HepG2 (cell line): ENCODE results near the gene HKDC1. TPM values are rescaled to one million over a fixed set of nuclear protein-coding genes. Genes with fewer than 3 reads are reported as not detected.

Experiments
- ATAC-seq: fragments of 200-7000 bp; cut with Tn5 transposase; 3 replicates; pipeline ENCODE4 v1.9.1; 2020; ENCODE audit warnings: mild to moderate bottlenecking, moderate library complexity
- BruUV-seq: library from RNA; stranded (reverse); fragments of 400-500 nt; replicated peaks from 2 replicates; lab custom pipeline; 2021; lab: Mats Ljungman, UMichigan
- CTCF ChIA-PET: fragments of 300-600 bp; formaldehyde crosslinking; extraction: SDS; loops from one replicate; lab custom pipeline; 2021; ENCODE audit warnings: low total read pairs, inconsistent platforms, low intra/inter-chr PET ratio; lab: Yijun Ruan, JAX
- POLR2A ChIA-PET: fragments of 350-600 bp; sonication (Branson Sonifier 250); formaldehyde crosslinking; loops from one replicate; lab custom pipeline; 2020; ENCODE audit warnings: antibody characterized with exemption, inconsistent platforms; lab: Yijun Ruan, JAX
- DNase-seq: peaks from one replicate; pipeline ENCODE4 v3.0.0-alpha.2; 2015; ENCODE audit warnings: low spot score
- FAIRE-seq: peaks from 3 replicates; lab custom pipeline; 2011; peaks lifted over from hg19 to GRCh38; lab: Jason Lieb, UNC
- H2AFZ ChIP-seq: one replicate; pipeline ENCODE4 v1.6.1; 2011; ENCODE audit warnings: low read length, inconsistent platforms
- H3K27ac ChIP-seq: fragments of 300-600 bp; 3 replicates; pipeline ENCODE4 v1.8.0; 2011; ENCODE audit warnings: mixed run types, mild to moderate bottlenecking, mixed read lengths, low read length, inconsistent platforms; ENCODE audit not compliant: insufficient read depth; ENCODE audit errors: extremely low read length
- H3K27me3 ChIP-seq, 2 experiments: fragments of 200-600 bp in 1 of 2; 2 replicates in 1 of 2; 3 replicates in 1 of 2; pipeline versions ENCODE4 v1.6.0 to v1.8.0; 2011; ENCODE audit warnings: low read length in 2 of 2, mild to moderate bottlenecking in 2 of 2, moderate library complexity in 2 of 2, inconsistent platforms in 1 of 2; ENCODE audit not compliant: insufficient read depth in 2 of 2, control insufficient read depth in 1 of 2
- H3K36me3 ChIP-seq, 2 experiments: fragments of 200-600 bp in 1 of 2; replicated peaks in 1 of 2; 2 replicates in 1 of 2; 3 replicates in 1 of 2; pipeline versions ENCODE4 v1.5.1 to v1.8.0; 2011; ENCODE audit warnings: low read length in 2 of 2, inconsistent platforms in 1 of 2; ENCODE audit not compliant: insufficient read depth in 2 of 2, control insufficient read depth in 1 of 2
- H3K4me1 ChIP-seq: 2 replicates; pipeline ENCODE4 v1.5.1; 2012; ENCODE audit warnings: low read length, inconsistent platforms; ENCODE audit not compliant: insufficient read depth
- H3K4me2 ChIP-seq: 2 replicates; pipeline ENCODE4 v1.6.0; 2011; ENCODE audit warnings: low read depth, low read length, inconsistent platforms
- H3K4me3 ChIP-seq, 3 experiments: fragments of 200-600 bp in 1 of 3; sonication (generic), shearing (Covaris generic) in 1 of 3; replicated peaks in 1 of 3; 2 replicates each; pipeline ENCODE4 v1.5.1; 2011 to 2016; ENCODE audit warnings: low read length in 3 of 3, inconsistent platforms in 2 of 3, low read depth in 2 of 3, mild to moderate bottlenecking in 2 of 3, control low read depth in 1 of 3, mixed read lengths in 1 of 3; ENCODE audit not compliant: insufficient read depth in 1 of 3
- H3K79me2 ChIP-seq: one replicate; pipeline ENCODE4 v1.6.1; 2011; ENCODE audit warnings: low read length, inconsistent platforms; ENCODE audit not compliant: insufficient read depth
- H3K9ac ChIP-seq: 2 replicates; pipeline ENCODE4 v1.6.0; 2011; ENCODE audit warnings: mild to moderate bottlenecking, low read depth, low read length, inconsistent platforms; ENCODE audit not compliant: insufficient read depth
- H3K9me3 ChIP-seq: 2 replicates; pipeline ENCODE4 v1.5.1; 2012; ENCODE audit warnings: mild to moderate bottlenecking, low read length
- H4K20me1 ChIP-seq: 2 replicates; pipeline ENCODE4 v1.6.0; 2011; ENCODE audit warnings: inconsistent platforms, mild to moderate bottlenecking, low read length, moderate library complexity; ENCODE audit not compliant: insufficient read depth
- CBX1 ChIP-seq: IDR thresholded peaks from one replicate; pipeline ENCODE4 v1.6.1; 2016; ENCODE audit warnings: antibody characterized with exemption, low read depth
- CREB1 ChIP-seq, 2 experiments: fragments of 450-650 bp in 1 of 2; IDR thresholded peaks; 2 replicates each; pipeline ENCODE4 v1.6.1; 2016 to 2017; ENCODE audit warnings: control low read depth in 1 of 2, mild to moderate bottlenecking in 1 of 2, missing compliant biosample characterization in 1 of 2, missing genetic modification characterization in 1 of 2
- FLYWCH1 ChIP-seq: sonication (generic); formaldehyde crosslinking; IDR thresholded peaks from 2 replicates; pipeline ENCODE4 v1.8.1; 2023; ENCODE audit warnings: mild to moderate bottlenecking, missing genetic modification reagents
- PCBP2 ChIP-seq: fragments of 200-400 bp; formaldehyde crosslinking; optimal IDR thresholded peaks from 2 replicates; pipeline ENCODE3; 2018; ENCODE audit warnings: low read length, low read depth; ENCODE audit not compliant: poor library complexity, severe bottlenecking
- RAD21 ChIP-seq: fragments of 450-650 bp; formaldehyde crosslinking; IDR thresholded peaks from 2 replicates; pipeline ENCODE4 v1.5.0; 2020; ENCODE audit warnings: mild to moderate bottlenecking
- WGBS: methylation state at CpG from one replicate; pipeline ENCODE4 v1.1.6; 2017; ENCODE audit warnings: low lambda C conversion rate; 5-methylcytosine and 5-hydroxymethylcytosine counted together
- in situ Hi-C: cut with HindIII; loops from 2 replicates; pipeline ENCODE4 v1.10.0; 2017; ENCODE audit warnings: low pct_unique_long_range_greater_than_20kb; ENCODE audit not compliant: extremely low pct_ligation_motif_present
- intact Hi-C: fragments of 100-400 bp; cut with micrococcal nuclease; formaldehyde crosslinking; loops from one replicate; pipeline ENCODE4 v1.10.0; 2022; ENCODE audit not compliant: unreplicated experiment
- polyA plus RNA-seq, 8 experiments: library from polyadenylated mRNA; depleted of rRNA in 3 of 8; stranded (reverse) in 7 of 8; unstranded in 1 of 8; fragments of >200 nt; fragmentation: Illumina TruSeq in 4 of 8; extraction: Trizol in 4 of 8; gene quantifications; 2 replicates each; pipeline versions ENCODE4 v1.2.1 to v1.2.3, GENCODE V29; 2011 to 2016; ENCODE audit warnings: low read depth in 4 of 8, missing spikeins in 1 of 8, mixed read lengths in 1 of 8; ENCODE audit not compliant: insufficient read depth in 1 of 8
- total RNA-seq, 5 experiments: library from RNA; depleted of rRNA; stranded (reverse); fragments of >200 nt; fragmentation: Illumina TruSeq; extraction: Trizol; gene quantifications; 2 replicates each; pipeline ENCODE4 v1.2.3, GENCODE V29; 2016; ENCODE audit warnings: low read depth in 1 of 5
- TF ChIP-seq, protein P1 (sequence below): sonication (generic); formaldehyde crosslinking; IDR thresholded peaks from 2 replicates; pipeline ENCODE4 v1.8.0; 2022; ENCODE audit warnings: low read depth, missing genetic modification reagents

HKDC1 gene
- total and polyA plus RNA-seq, 2 of the 13 experiments (the other 11 are each of a cell fraction or from before 2014, with no cell fraction given) = 8.1 to 12.4 TPM

DNA sequence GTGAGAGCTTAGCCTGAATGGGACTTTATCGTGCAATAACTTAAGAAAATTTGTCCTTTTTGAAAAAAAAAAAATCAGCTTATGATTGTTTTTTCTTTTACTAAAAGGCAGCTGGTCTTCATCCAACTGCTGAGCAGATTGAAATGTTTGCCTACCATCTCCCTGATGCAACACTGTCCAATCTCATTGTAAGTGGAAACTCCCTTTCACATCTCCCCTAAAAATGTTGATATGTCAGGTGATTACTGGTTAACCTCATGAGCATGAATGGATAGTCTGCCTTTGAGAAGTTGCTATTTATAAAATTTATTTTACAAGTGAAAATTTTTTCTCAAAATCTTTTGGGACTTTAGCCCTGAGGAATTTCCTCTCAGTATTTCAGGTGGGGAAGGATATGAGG is 17.8 kb upstream of the HKDC1 start:
- Histone ChIP-seq H3K9ac (no peak overlapping the region), H3K36me3 (peaks cover 13 to 41% of the 10 kb centered on the region in 2 experiments), H3K27me3 (no peaks in the 10 kb centered on the region), H2AFZ (no peak overlapping the region), H3K27ac (no peak overlapping the region), H3K4me1 (no peaks in the 10 kb centered on the region), H3K4me3 (no peak overlapping the region), H4K20me1 (no peaks in the 10 kb centered on the region), H3K9me3 (no peaks in the 10 kb centered on the region), H3K79me2 (no peaks in the 10 kb centered on the region), H3K4me2 (no peak overlapping the region)
- ChIA-PET POLR2A (no interaction called here), CTCF (no interaction called here)
- no peak for DNase-seq
- BruUV-seq = no TSS peak
- no peak for ATAC-seq
- TF ChIP-seq CREB1 (IDR thresholded peaks at IDR 0.05) (no peak), CREB1 (CRISPR knock-in tag; IDR thresholded peaks at IDR 0.05) (no peak), PCBP2 (no peak), CBX1 (no peak)
- in situ Hi-C loops (no loop called here), intact Hi-C loops (no loop called here)
- FAIRE-seq = no peak
- 90% methylated on average over 1 of the region's 1 CpG for WGBS

DNA sequence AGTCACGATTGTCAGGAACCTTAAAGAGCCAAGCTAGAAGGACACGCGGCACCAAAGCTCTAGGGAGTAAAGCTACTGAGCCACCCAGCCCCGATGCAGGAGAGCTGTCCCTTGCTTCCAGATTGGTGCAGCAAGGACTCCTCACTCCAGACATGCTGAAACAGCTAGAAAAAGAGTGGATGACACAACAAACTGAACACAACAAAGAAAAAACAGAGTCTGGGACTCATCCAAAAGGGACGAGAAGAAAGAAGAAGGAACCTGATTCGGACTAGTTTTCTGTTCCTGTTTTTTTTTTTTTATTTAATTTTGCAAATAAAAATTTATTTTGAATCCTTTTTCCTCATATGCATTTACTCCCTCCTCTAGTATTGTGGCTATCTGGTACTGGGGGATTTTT is 11.4 kb upstream of the HKDC1 start:
- DNase-seq (no peak), ATAC-seq (no peak), FAIRE-seq (no peak)
- Histone ChIP-seq H2AFZ (no peak overlapping the region), H3K27ac (no peak overlapping the region), H3K4me2 (no peak overlapping the region), H3K9me3 (no peaks in the 10 kb centered on the region), H3K36me3 (peaks cover 12 to 36% of the 10 kb centered on the region in 2 experiments), H4K20me1 (no peaks in the 10 kb centered on the region), H3K4me1 (peaks cover 15% of the 10 kb centered on the region; the same call in 1 of the 2 replicates), H3K27me3 (no peaks in the 10 kb centered on the region), H3K79me2 (no peaks in the 10 kb centered on the region), H3K4me3 (no peak overlapping the region), H3K9ac (no peak overlapping the region)
- in situ Hi-C loops = no loop called here
- TF ChIP-seq FLYWCH1 = no peak
- no peak for TF ChIP-seq RAD21
- TF ChIP-seq, protein P1, sequence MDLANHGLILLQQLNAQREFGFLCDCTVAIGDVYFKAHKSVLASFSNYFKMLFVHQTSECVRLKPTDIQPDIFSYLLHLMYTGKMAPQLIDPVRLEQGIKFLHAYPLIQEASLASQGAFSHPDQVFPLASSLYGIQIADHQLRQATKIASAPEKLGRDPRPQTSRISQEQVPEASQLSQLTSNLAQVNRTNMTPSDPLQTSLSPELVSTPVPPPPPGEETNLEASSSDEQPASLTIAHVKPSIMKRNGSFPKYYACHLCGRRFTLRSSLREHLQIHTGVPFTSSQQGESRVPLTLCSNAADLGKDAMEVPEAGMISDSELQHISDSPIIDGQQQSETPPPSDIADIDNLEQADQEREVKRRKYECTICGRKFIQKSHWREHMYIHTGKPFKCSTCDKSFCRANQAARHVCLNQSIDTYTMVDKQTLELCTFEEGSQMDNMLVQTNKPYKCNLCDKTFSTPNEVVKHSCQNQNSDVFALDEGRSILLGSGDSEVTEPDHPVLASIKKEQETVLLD (CRISPR knock-in tag) = no peak
- intact Hi-C loops = no loop called here
- BruUV-seq = no TSS peak
- 95% methylated on average over 6 of the region's 6 CpGs for WGBS
- ChIA-PET POLR2A (no interaction called here), CTCF (no interaction called here)
